Fibroblast of lung (primary cell): Measurements from ENCODE around the gene THEM5. TPM values are rescaled to one million over a fixed set of nuclear protein-coding genes. Genes with fewer than 3 reads are reported as not detected.

Experiments
- DNase-seq, 2 donors: peaks; one replicate each; pipeline versions ENCODE4 v3.0.0 to v3.0.0-alpha.2; 2010; ENCODE audit warnings: low read depth in 2 of 2
- H2AFZ ChIP-seq: 2 replicates; pipeline ENCODE4 v1.5.1; 2012; ENCODE audit warnings: low read length, control low read depth, inconsistent platforms
- H3K27ac ChIP-seq: 2 replicates; pipeline ENCODE4 v1.5.1; 2011; ENCODE audit warnings: low read length, control low read depth; ENCODE audit not compliant: insufficient read depth
- H3K27me3 ChIP-seq: 2 replicates; pipeline ENCODE4 v1.5.1; 2011; ENCODE audit warnings: mild to moderate bottlenecking, low read length; ENCODE audit not compliant: control insufficient read depth, insufficient read depth
- H3K36me3 ChIP-seq: 2 replicates; pipeline ENCODE4 v1.5.1; 2011; ENCODE audit warnings: low read length; ENCODE audit not compliant: control insufficient read depth, insufficient read depth
- H3K4me1 ChIP-seq: 2 replicates; pipeline ENCODE4 v1.5.1; 2011; ENCODE audit warnings: low read length; ENCODE audit not compliant: control insufficient read depth, insufficient read depth; ENCODE audit errors: extremely low read depth
- H3K4me2 ChIP-seq: 2 replicates; pipeline ENCODE4 v1.5.1; 2011; ENCODE audit warnings: low read length, control low read depth; ENCODE audit not compliant: insufficient read depth; ENCODE audit errors: extremely low read depth
- H3K4me3 ChIP-seq, 4 experiments: fragments of 200-600 bp in 1 of 4; sonication (generic) in 1 of 4; replicated peaks in 1 of 4; 2 replicates each; pipeline ENCODE4 v1.5.1; 2011 to 2016; ENCODE audit warnings: low read length in 4 of 4, low read depth in 3 of 4, mild to moderate bottlenecking in 3 of 4, control low read depth in 2 of 4, inconsistent platforms in 1 of 4, mixed read lengths in 1 of 4; ENCODE audit not compliant: insufficient read depth in 1 of 4; ENCODE audit errors: control extremely low read depth in 1 of 4
- H3K79me2 ChIP-seq: 2 replicates; pipeline ENCODE4 v1.5.1; 2012; ENCODE audit warnings: mild to moderate bottlenecking, low read length, inconsistent platforms; ENCODE audit not compliant: control insufficient read depth, insufficient read depth
- H3K9ac ChIP-seq: 2 replicates; pipeline ENCODE4 v1.5.1; 2011; ENCODE audit warnings: mild to moderate bottlenecking, low read length, control low read depth; ENCODE audit not compliant: insufficient read depth
- H3K9me3 ChIP-seq: 2 replicates; pipeline ENCODE4 v1.5.1; 2012; ENCODE audit warnings: low read depth, low read length; ENCODE audit not compliant: control insufficient read depth, insufficient read depth
- H4K20me1 ChIP-seq: 2 replicates; pipeline ENCODE4 v1.5.1; 2011; ENCODE audit warnings: low read length; ENCODE audit not compliant: control insufficient read depth, insufficient read depth; ENCODE audit errors: extremely low read depth
- CTCF ChIP-seq, 2 donors: IDR thresholded peaks in 1 of 2; conservative IDR thresholded peaks in 1 of 2; 1 replicate in 1 of 2; 2 replicates in 1 of 2; pipeline ENCODE4 v1.5.1; 2011 to 2012; ENCODE audit warnings: low read length in 2 of 2, control low read depth in 1 of 2, inconsistent platforms in 1 of 2, low read depth in 1 of 2, mild to moderate bottlenecking in 1 of 2
- EZH2 ChIP-seq: IDR thresholded peaks from 2 replicates; pipeline ENCODE4 v1.5.1; 2012; ENCODE audit warnings: low read length, control low read depth, mild to moderate bottlenecking; ENCODE audit errors: missing control alignments
- polyA plus RNA-seq, 2 donors: library from polyadenylated mRNA; depleted of rRNA in 1 of 2; stranded (reverse) in 1 of 2; unstranded in 1 of 2; fragments of >200 nt; gene quantifications; 2 replicates each; pipeline ENCODE4 v1.2.1, GENCODE V29; 2011 to 2012; ENCODE audit warnings: missing spikeins in 1 of 2
- total RNA-seq: library from RNA; depleted of rRNA; stranded (reverse); fragments of >200 nt; gene quantifications from 2 replicates; pipeline ENCODE4 v1.2.1, GENCODE V29; 2014

Gene THEM5
- total and polyA plus RNA-seq, 2 donors (not counting 1 experiment from before 2014, with no cell fraction given) = not detected

GRCh38 chr1:151828921-151829320 is 24.6 kb downstream of the THEM5 start:
- Histone ChIP-seq H3K79me2 (no peaks in the 10 kb centered on the region), H4K20me1 (no peaks in the 10 kb centered on the region), H3K9me3 (no peaks in the 10 kb centered on the region), H3K36me3 (no peaks in the 10 kb centered on the region), H3K4me1 (no peaks in the 10 kb centered on the region), H3K27ac (no peak overlapping the region), H3K4me3 (no peak overlapping the region), H3K9ac (no peak overlapping the region), H2AFZ (no peak overlapping the region), H3K27me3 (peaks cover 12% of the 10 kb centered on the region), H3K4me2 (no peak overlapping the region)
- TF ChIP-seq EZH2 = no peak
- TF ChIP-seq CTCF (conservative IDR thresholded peaks at IDR 0.05 in 1 of 2, IDR thresholded peaks at IDR 0.05 in 1 of 2; ENCODE audit: low read depth in 1 of 2, low read length in 2 of 2) = no peak
- DNase-seq = peak in 1 of 2 donors; percentile 47

- TF ChIP-seq EZH2 (no peak), CTCF (conservative IDR thresholded peaks at IDR 0.05 in 1 of 2, IDR thresholded peaks at IDR 0.05 in 1 of 2; ENCODE audit: low read depth in 1 of 2, low read length in 2 of 2) (no peak)
- Histone ChIP-seq H3K27me3 (peaks cover 18% of the 10 kb centered on the region), H2AFZ (no peak overlapping the region), H3K4me1 (no peaks in the 10 kb centered on the region), H3K27ac (no peak overlapping the region), H4K20me1 (no peaks in the 10 kb centered on the region), H3K79me2 (no peaks in the 10 kb centered on the region), H3K4me3 (no peak overlapping the region), H3K9ac (no peak overlapping the region), H3K36me3 (no peaks in the 10 kb centered on the region), H3K9me3 (no peaks in the 10 kb centered on the region), H3K4me2 (no peak overlapping the region)
- no peak for DNase-seq
Observed at GRCh38 chr1:151827853-151828252, 25.7 kb downstream of the THEM5 start.

GRCh38 chr1:151825751-151826660 is 27.5 kb downstream of the THEM5 start:
- H3K9ac ChIP-seq = no peak overlapping the region

More at GRCh38 chr1:151825751-151826660, 27.5 kb downstream of the THEM5 start:
- peaks cover 18% of the 10 kb centered on the region for H3K27me3 ChIP-seq
- H4K20me1 ChIP-seq = no peaks in the 10 kb centered on the region
- no peak overlapping the region for H3K4me2 ChIP-seq
- H3K79me2 ChIP-seq = no peaks in the 10 kb centered on the region
- no peaks in the 10 kb centered on the region for H3K4me1 ChIP-seq
- H2AFZ ChIP-seq = no peak overlapping the region
- no peaks in the 10 kb centered on the region for H3K36me3 ChIP-seq
- H3K4me3 ChIP-seq = no peak overlapping the region
- no peak for DNase-seq
- H3K9me3 ChIP-seq = no peaks in the 10 kb centered on the region
- H3K27ac ChIP-seq = no peak overlapping the region
- no peak for TF ChIP-seq CTCF (conservative IDR thresholded peaks at IDR 0.05 in 1 of 2, IDR thresholded peaks at IDR 0.05 in 1 of 2; ENCODE audit: low read depth in 1 of 2, low read length in 2 of 2)
- no peak for TF ChIP-seq EZH2
